Choroid plexus epithelial cell (primary cell): Measurements from ENCODE around the gene THAP12.
"Not testable (repeated sequence)": the region's sequence is repeated elsewhere in the genome, so short reads cannot be mapped to it uniquely, and the experiment has no call there.

Experiments
- DNase-seq: peaks from one replicate; pipeline ENCODE4 v3.0.0-alpha.2; 2010; ENCODE audit warnings: low read depth
- H3K4me3 ChIP-seq: 2 replicates; pipeline ENCODE4 v1.5.1; 2011; ENCODE audit warnings: low read depth, mild to moderate bottlenecking, control low read depth, low read length, moderate library complexity
- CTCF ChIP-seq: conservative IDR thresholded peaks from 2 replicates; pipeline ENCODE4 v1.5.1; 2011; ENCODE audit warnings: low read depth, mild to moderate bottlenecking, control low read depth, inconsistent platforms, low read length, moderate library complexity

The THAP12 gene

GRCh38 chr11:76321820-76322524 is 59.0 kb downstream of the THAP12 start:
- no peak for DNase-seq
- TF ChIP-seq CTCF = no peak
- H3K4me3 ChIP-seq = no peak overlapping the region

GRCh38 chr11:76321340-76321739 is 59.6 kb downstream of the THAP12 start:
- no peak for TF ChIP-seq CTCF

GRCh38 chr11:76320929-76321328 is 60.0 kb downstream of the THAP12 start:
- H3K4me3 ChIP-seq = no peak overlapping the region
- no peak for DNase-seq
- no peak for TF ChIP-seq CTCF

More at GRCh38 chr11:76321340-76321739, 59.6 kb downstream of the THAP12 start:
- no peak for DNase-seq
- H3K4me3 ChIP-seq = no peak overlapping the region

GRCh38 chr11:76319798-76320197 is 61.1 kb downstream of the THAP12 start:
- not testable (repeated sequence) for H3K4me3 ChIP-seq, DNase-seq

GRCh38 chr11:76318744-76319384 is 62.1 kb downstream of the THAP12 start:
- TF ChIP-seq CTCF = peak; percentile 93
- H3K4me3 ChIP-seq = no peak overlapping the region
- peak; percentile 80 for DNase-seq

GRCh38 chr11:76317296-76317695 is 63.6 kb downstream of the THAP12 start:
- DNase-seq = no peak
- TF ChIP-seq CTCF = no peak
- H3K4me3 ChIP-seq = no peak overlapping the region

- no peak for DNase-seq
- H3K4me3 ChIP-seq = no peak overlapping the region
- TF ChIP-seq CTCF = no peak
These were observed 64.2 kb downstream of the THAP12 start for GRCh38 chr11:76316726-76317125.
